Measurements from ENCODE around the gene SLC49A3.
"Not testable (repeated sequence)": the region's sequence is repeated elsewhere in the genome, so short reads cannot be mapped to it uniquely, and the experiment has no call there.

The SLC49A3 gene

GRCh38 chr4:688854-689681 lies at the start of gene SLC49A3:
Gene SLC49A3 (minus strand): TSS chr4:689151. CDS start chr4:689127, 24 bp downstream.
- H3K4me3 ChIP-seq (ENCODE audit: low read depth, low read length) = peak within 1 kb of the TSS; percentile 24
- DNase-seq (ENCODE audit: low read depth) = no peak

- DNase-seq (ENCODE audit: low read depth); H3K4me3 ChIP-seq (ENCODE audit: low read depth, low read length): not testable (repeated sequence)
Observed at GRCh38 chr4:736561-736960, 47.6 kb upstream of the SLC49A3 start.

GRCh38 chr4:735583-735982 lies 46.6 kb upstream of the SLC49A3 start:
- DNase-seq (ENCODE audit: low read depth) = no peak
- no peak overlapping the region for H3K4me3 ChIP-seq (ENCODE audit: low read depth, low read length)

GRCh38 chr4:734951-735350 lies 46.0 kb upstream of the SLC49A3 start:
- no peak for DNase-seq (ENCODE audit: low read depth)
- no peak overlapping the region for H3K4me3 ChIP-seq (ENCODE audit: low read depth, low read length)

- H3K4me3 ChIP-seq (ENCODE audit: low read depth, low read length) = no peak overlapping the region
- no peak for DNase-seq (ENCODE audit: low read depth)
Observed at GRCh38 chr4:734075-734474, 45.1 kb upstream of the SLC49A3 start.

GRCh38 chr4:733631-733980 lies 44.7 kb upstream of the SLC49A3 start:
- no peak for DNase-seq (ENCODE audit: low read depth)
- H3K4me3 ChIP-seq (ENCODE audit: low read depth, low read length) = no peak overlapping the region

GRCh38 chr4:732911-733630 lies 44.1 kb upstream of the SLC49A3 start:
- no peak for DNase-seq (ENCODE audit: low read depth)
- H3K4me3 ChIP-seq (ENCODE audit: low read depth, low read length) = no peak overlapping the region

- DNase-seq (ENCODE audit: low read depth) = no peak
- H3K4me3 ChIP-seq (ENCODE audit: low read depth, low read length) = no peak overlapping the region
Observed at GRCh38 chr4:732486-732885, 43.5 kb upstream of the SLC49A3 start.

GRCh38 chr4:731954-732353 lies 43.0 kb upstream of the SLC49A3 start:
- H3K4me3 ChIP-seq (ENCODE audit: low read depth, low read length); DNase-seq (ENCODE audit: low read depth): not testable (repeated sequence)

- H3K4me3 ChIP-seq (ENCODE audit: low read depth, low read length); DNase-seq (ENCODE audit: low read depth): not testable (repeated sequence)
Observed at GRCh38 chr4:730946-731904, 42.3 kb upstream of the SLC49A3 start.

- no peak overlapping the region for H3K4me3 ChIP-seq (ENCODE audit: low read depth, low read length)
- DNase-seq (ENCODE audit: low read depth) = no peak
Observed at GRCh38 chr4:730511-730910, 41.6 kb upstream of the SLC49A3 start.

- H3K4me3 ChIP-seq (ENCODE audit: low read depth, low read length) = no peak overlapping the region
- no peak for DNase-seq (ENCODE audit: low read depth)
Observed at GRCh38 chr4:729336-730315, 40.7 kb upstream of the SLC49A3 start.

GRCh38 chr4:727576-727975 lies 38.6 kb upstream of the SLC49A3 start:
- H3K4me3 ChIP-seq (ENCODE audit: low read depth, low read length) = no peak overlapping the region
- no peak for DNase-seq (ENCODE audit: low read depth)

- no peak overlapping the region for H3K4me3 ChIP-seq (ENCODE audit: low read depth, low read length)
- no peak for DNase-seq (ENCODE audit: low read depth)
Observed at GRCh38 chr4:726838-727237, 37.9 kb upstream of the SLC49A3 start.

GRCh38 chr4:726235-726787 lies 37.4 kb upstream of the SLC49A3 start:
- DNase-seq (ENCODE audit: low read depth) = no peak
- H3K4me3 ChIP-seq (ENCODE audit: low read depth, low read length) = no peak overlapping the region

GRCh38 chr4:725391-726234 lies 36.7 kb upstream of the SLC49A3 start:
- DNase-seq (ENCODE audit: low read depth) = no peak
- H3K4me3 ChIP-seq (ENCODE audit: low read depth, low read length) = no peak overlapping the region

- H3K4me3 ChIP-seq (ENCODE audit: low read depth, low read length) = no peak overlapping the region
- peak; percentile 52 for DNase-seq (ENCODE audit: low read depth)
Observed at GRCh38 chr4:723751-724530, 35.0 kb upstream of the SLC49A3 start.

All from skeletal muscle cell (primary cell).